HPDE6-E6E7 (cell line): ENCODE measurements around the gene FDXR.
"Not testable (repeated sequence)": the region's sequence is repeated elsewhere in the genome, so short reads cannot be mapped to it uniquely, and the experiment has no call there.

ENCODE experiments used
- DNase-seq: peaks from one replicate; pipeline ENCODE4 v3.0.0; 2011; ENCODE audit warnings: missing footprints; ENCODE audit errors: extremely low spot score

The FDXR gene

DNA sequence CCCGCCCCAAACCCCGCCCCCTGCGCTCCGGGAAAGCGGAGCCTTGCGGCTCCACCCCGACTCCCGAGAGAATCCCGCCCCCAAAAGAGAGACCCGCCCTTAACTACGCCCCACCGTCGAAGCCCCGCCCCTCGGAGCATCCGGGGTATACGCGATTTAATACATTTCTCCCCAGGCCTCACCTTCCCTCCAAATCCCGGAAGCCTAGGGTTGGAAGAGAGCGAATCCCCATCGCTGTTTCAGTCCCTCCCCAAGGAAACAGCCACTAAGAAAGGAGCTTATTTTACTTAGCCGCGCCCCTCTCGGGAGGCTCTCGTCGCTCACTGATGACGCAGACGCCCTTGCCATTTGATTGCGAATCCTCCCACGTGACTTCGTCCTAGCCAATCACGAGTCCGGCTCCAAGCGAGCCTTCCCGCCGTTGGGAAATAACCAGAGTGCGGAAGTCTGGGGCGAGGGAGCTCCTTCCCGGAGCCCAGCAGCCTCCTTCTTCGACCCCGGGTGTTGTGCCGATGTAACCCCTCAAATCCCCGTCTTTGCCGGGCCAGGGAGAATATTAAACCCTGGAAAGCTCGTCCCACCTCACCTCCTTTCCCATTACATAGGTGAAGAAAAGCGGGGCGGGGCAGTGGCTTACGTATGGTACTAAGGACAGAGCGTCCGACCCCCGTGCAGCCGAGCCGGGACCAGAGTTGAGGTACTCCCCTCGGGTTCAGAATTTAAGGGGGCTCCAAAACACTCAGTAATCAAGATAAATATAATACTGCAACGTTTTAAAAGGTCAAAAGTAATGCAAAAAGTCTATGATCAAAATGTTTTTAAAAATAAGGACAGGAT, 461 bp upstream of the FDXR start:
- DNase-seq = peak; percentile 99

DNA sequence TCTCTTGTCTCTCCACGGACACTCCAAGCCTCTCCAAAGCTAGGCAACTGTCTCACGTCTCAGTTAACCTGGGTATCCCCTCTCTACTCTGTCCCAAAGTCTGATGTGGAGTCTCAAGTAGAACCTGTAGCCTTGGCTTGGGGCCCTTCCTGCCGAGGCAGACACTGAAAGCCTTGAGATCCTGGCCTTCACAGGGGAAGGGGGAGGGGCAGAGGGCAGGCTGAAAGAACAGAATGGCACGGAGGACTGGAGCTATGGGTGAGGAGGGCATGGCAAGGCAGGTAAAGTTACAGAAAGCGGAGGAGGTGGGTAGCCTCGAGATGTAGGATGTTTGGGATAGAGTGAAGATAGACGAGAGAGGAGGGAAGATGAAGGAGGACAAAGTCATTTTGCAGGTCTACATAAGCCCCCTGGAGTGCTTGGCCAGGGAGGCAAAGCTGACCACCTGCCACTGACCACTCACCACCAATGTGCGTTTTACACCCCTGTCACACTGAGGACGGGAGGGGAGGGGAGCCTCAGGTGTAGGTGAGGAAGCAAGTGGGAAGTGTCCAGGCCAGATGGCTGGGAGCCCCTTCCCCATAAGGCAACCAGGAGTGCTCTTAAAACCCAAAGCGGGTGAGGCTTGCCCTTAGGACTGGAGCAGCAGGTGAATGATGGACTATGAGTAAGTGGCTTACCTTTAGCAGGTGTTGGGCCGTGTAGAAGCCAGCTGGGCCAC, 1.3 kb downstream of the FDXR start:
- DNase-seq = no peak

DNA sequence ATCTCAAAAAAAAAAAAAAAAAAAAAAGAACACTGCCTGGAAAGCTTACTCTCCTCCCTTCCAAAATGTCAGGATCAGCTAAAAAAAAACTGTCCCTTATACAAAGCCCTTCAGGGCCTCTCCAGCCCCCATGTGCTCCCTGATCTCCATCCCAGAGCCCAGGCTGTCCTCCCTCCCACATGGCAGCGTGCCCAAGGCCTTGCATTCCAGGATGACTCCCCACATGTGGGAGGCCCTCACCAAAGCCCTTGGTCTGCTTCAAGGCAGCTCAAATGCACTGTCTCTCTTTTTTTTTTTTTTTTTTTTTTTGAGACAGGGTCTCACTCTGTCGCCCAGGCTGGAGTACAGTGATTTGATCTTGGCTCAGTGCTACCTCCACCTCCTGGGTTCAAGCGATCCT, 2.3 kb downstream of the FDXR start:
- DNase-seq = no peak

GRCh38 chr17:74870028-74870427, 2.8 kb downstream of the FDXR start:
- not testable (repeated sequence) for DNase-seq

- DNase-seq = no peak
Measured at GRCh38 chr17:74868908-74869255, 3.9 kb downstream of the FDXR start.

GRCh38 chr17:74868251-74868907, 4.4 kb downstream of the FDXR start:
- DNase-seq = no peak

DNA sequence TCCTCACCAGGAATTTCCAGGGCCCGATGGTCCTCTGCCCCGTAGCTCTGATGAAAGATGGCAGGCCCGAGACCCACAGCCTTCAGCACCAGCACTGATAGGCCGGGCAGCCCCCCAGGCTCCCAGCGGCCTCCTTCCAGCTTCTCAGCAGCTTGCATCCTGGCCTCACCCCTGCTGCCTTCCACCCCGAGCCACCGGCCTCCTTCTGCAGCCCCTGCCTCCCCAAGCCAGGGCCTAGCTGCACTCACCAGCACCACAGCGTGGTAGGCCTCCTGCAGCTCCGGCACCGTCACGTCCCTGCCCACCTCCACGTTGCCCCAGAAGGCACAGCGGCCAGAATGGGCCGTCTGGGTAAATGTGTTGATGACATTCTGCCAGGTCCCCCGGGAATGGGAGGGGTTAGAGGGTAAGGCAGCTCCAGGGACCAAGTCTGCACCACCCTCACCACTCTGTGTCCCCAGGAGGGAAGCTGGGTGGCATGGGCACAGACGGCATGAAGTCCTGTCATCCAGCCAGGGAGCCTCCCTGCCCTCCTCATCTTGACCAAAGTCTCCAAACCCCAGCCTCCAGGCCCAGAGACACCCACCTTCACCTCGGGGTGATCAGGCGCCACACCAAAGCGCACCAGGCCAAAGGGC, 6.5 kb downstream of the FDXR start:
- DNase-seq = no peak

DNA sequence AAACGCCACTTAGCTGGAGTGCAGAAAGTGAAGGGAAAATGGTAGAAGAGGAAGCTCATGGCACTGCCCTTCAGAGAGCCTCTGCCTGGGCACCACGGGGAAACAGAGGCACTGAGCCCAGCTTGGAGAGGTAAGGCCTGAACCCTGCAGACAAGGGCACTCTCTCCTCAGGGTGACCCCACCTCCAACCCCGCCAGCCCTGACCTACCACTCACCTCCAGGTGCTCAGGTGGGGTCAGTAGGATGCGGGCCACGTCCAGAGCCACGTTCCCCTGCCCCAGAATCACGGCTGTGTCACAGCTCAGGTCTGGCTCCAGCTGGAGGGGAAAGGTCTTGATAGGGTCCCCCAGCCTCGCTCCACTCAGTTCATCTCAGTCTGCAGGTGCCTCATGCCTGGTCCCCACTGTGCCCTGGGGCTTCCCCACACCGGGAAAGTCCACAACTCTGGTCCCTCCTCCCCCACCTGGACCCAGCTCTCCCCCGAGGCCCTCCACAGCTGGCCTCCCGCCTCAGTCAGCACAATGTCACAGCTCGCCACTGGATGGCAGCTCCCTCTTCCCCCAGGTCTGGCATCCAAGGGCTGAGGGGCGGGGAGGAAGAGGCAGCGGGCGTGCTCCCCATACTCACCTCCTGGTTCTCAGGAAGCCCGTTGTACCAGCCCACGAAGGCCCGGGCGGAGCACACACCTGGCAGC, 7.1 kb downstream of the FDXR start:
- DNase-seq = no peak

- peak; percentile 51 for DNase-seq
Measured at GRCh38 chr17:74864866-74865395, 7.9 kb downstream of the FDXR start.

DNA sequence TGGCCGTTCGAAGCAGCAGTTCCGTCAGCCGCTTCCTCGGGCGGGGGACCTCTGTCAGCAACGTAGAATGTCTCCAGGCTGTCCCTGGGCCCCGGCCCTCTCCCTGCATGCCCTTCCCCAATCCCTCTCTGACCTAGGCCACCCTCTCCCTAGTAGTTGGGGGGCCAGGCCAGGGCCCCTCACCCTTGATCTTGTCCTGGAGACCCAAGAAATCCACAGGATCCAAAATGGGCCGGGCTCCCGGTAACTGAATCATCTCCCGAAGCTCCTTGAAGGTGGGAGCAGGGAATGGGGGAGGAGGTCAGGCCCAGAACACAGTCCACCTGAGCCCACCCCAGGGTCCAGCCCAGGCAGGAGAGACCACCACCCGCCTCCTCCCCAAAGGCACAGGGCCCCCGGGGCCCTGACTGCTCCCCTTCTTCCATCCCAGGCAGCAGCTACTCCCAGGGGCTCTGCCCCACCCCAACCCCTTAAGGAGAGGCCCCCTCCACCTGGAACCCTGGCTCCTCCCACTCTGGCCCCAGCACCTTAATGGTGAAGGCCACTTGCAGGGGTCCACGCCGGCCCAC, 8.4 kb downstream of the FDXR start:
- DNase-seq = no peak

DNA sequence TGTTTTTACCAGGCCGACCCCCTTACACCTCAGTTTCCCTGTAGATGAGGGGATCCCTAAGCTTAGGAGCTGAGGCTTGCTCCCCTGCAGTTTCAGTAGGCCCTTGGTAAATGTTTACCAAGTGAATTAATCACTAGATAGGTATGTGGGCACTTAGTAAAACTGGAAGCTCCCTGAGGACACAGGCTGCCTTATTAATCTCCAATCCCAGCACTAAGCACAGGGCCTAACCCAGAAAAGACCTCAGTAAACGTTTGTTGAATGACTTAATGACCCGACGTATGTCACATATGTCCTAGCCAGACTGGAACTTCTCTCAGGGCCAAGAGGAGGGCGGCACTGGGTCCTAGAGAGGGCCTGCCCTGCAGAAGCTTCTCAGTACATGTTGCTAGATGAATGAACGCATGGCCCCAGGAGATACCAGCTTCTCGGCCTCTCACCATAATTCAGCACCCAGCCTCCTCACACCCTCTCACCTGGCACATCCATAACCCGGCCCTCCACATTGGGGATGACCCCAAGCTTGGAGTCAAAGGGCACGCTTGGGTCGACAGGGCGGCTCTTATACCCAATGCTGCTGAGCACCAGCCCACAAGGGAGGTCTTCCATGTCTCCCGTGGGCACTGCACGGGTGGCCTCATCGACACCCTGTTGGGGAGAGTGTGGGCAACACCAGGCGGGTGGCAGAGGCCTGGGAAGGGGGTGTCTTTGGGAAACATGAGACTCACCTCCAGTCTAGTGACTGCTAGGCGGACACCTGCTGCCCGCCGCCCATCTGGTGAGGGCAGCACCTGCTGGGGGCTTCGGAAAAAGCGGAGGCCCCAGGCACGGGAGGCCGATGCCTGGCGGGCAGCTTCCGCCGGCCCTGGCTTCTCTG, 9.1 kb downstream of the FDXR start:
- DNase-seq = no peak

- no peak for DNase-seq
Measured at GRCh38 chr17:74862919-74863318, 9.9 kb downstream of the FDXR start.

DNA sequence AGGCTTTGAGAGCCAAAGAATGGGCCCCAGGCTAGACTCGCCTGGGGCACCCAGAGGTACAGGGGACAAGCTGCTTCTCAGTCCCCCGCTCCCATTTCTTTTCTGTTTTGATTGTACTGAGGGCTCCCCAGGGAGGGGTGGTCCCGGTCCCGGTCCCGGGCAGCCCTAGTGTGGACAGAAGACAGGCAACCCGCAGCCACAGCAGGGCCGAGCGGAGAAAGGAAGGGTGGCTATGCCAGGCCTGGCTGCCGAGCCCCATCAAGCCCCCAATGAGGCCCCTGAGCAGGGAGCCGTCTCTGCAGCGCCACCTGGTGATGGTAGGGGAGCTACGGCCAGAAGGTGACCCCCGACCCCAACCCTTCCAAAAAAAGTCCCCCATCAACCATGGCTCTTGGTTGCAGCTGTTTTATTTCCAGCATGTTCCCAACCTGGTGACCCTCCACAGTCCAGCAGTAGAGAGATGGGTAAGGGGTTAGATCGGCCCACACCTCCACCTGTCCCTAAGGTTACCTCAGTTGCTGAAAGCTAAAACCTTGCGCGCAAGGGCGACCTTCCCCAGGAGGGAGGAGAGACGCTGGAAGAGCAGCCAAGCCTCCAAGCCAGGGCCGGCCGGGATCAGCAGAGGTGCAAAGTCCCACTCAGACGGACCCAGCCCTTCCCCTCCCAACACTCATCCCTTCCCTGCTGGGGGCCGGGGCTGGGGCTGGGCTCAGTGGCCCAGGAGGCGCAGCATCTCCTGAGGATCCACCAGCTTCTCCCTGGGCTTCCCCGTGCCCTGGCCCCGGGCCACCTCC, 10.5 kb downstream of the FDXR start:
- no peak for DNase-seq

- DNase-seq = no peak
Measured at GRCh38 chr17:74861662-74862107, 11.1 kb downstream of the FDXR start.

DNA sequence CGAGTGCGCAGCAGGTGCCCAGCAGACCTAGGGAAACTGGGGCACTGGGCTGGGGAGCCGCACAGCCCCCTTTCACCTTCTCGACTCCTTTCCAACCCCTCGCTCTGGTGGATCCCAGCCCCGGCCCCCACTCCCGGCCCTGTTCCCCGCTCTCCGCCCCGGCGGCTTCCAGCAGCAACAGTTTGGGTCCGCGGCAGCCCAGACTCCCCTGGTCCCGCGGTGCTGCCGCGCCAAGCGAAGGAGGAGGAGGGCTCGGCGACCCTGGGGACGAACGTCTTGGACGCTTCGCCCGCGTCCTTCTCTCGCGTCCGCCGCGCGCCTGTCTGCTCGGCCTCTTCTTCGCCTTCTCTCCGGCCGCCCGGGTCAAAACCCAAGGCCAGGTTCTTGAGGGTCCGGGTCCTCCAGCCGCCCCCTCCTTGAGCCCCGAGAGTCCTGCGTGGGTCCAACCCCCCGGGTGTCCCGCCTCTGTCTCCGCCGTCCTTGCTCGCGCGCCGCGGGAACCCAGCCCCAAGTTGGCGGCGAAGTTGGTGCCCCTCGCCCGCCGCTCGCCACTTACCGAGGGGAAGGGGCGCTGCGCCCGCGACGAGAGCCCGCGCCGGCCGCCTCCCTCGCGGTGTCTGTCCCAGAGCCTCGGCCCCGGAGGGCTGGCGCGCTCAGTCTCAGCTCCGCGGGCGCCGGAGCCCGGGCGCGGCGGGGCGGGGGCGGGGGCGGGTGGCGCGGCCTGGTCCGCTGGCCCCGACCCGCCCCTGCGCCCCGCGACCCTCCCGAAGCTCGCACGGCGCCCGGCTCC, 11.7 kb downstream of the FDXR start:
- DNase-seq = no peak

- no peak for DNase-seq
Measured at GRCh38 chr17:74860229-74860871, 12.4 kb downstream of the FDXR start.

DNA sequence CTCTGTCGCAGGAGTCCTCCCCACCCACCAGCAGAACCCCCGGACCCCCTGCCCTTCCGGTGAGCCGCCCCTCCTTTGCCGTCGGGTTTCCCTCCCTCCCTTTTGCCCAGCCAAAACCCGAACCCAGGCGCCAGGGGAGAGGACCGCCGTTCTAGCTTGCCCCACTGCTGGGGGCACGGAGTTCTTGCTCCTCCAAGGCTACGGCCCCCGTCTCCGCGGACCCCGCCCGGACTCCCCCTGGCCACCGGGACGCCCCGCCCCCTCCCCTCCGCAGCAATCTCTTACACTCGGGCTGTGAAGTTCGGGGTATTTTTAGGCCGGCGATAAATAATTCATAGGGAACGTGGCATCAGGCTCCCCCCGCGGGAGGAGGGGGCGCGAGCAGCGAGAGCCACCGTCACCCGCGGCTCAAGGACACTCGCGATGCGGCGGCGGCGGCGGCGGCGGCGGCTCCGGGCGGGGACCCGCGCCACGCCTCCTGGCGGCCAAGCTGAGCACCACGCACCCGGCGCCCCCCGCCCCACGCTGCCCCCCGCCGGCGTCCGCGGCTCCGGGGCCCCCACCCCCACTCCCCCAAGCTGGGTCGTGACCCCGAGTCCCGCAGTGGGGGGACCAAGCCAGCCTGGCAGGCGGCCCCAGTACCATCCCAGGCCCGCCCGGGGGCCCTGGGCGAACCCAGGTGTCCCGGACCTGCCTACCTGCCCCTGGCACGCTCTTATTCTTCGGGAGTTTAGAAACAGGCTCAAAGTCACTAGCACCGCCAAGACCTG, 13.2 kb downstream of the FDXR start, which contains the start of gene GRIN2C:
Gene GRIN2C, minus strand, starts transcription at position 427 of the 770 bp plus-strand sequence. CDS start 4,793 bp downstream, outside the sequence.
- DNase-seq = no peak
